GM15510 (cell line): ENCODE measurements around the gene ACSL6.

Source experiments
- POLR2A ChIP-seq: IDR thresholded peaks from 3 replicates; pipeline ENCODE4 v1.6.1; 2011; ENCODE audit warnings: borderline replicate concordance; ENCODE audit not compliant: insufficient read length; ENCODE audit errors: extremely low read depth

Gene ACSL6

DNA sequence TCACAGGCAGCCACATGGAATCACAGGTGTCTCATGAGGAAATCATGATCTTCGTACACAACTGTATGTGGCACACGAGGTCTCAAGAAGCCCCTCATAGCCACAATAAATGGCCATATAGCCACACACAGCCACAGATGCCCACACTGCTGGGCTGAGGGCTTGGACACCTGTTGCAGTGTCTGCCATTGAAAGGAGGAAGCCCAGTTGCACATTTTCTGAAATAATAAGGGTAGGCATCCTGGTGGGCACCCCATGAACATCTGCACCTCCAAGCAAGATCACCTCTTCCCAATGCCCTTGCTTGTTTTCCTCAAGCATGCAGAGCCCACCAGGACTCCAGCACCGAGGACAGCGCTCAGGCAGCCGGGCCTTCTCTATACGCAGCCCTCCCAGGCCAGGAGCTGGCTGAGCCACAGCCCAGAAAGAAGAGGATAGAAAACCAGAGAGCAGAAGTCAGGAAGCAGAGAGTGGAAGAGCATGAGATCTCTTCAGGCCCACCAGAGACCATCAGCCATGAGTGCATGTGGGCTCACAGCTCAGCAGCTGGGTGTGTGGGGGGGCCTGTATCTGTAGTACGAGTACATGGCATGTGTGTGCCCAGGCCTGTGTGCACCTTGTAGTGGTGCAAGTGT is 1.0 kb upstream of the ACSL6 start:
- no peak for TF ChIP-seq POLR2A

DNA sequence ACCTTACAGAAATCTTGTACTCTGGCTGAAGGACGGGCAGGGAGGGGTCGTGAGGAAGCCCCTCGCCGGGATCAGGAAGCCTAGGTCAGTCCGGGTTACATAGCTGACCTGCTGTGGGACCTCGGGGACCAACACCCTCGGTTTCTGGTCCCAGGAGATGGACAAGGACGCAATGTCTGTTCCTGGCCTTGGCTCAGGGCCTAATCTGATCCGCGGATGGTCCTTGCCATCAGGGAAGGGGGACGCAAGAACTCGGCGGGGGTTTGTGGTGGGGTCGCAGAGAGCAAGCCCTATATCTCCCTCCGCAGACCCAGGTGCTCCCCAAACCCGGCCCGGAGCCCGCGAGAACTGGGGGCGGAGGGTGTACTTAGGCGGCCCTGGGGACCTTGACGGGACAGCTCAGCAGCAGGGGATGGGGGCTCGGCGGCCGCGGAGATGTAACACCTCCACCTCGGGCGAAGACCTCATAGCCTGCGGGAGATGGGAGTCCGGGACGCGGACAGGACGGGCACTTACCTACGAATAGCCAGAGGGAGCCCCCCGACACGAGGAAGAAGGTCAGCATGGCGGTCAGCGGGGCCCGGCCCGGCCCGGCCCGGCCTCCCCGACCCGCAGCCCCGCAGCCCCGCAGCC is 353 bp downstream of the ACSL6 start:
- no peak for TF ChIP-seq POLR2A

GRCh38 chr5:132010645-132010988 is 841 bp downstream of the ACSL6 start:
- no peak for TF ChIP-seq POLR2A

- TF ChIP-seq POLR2A, result no peak
Observed at GRCh38 chr5:132009706-132010405, 1.6 kb downstream of the ACSL6 start.

DNA sequence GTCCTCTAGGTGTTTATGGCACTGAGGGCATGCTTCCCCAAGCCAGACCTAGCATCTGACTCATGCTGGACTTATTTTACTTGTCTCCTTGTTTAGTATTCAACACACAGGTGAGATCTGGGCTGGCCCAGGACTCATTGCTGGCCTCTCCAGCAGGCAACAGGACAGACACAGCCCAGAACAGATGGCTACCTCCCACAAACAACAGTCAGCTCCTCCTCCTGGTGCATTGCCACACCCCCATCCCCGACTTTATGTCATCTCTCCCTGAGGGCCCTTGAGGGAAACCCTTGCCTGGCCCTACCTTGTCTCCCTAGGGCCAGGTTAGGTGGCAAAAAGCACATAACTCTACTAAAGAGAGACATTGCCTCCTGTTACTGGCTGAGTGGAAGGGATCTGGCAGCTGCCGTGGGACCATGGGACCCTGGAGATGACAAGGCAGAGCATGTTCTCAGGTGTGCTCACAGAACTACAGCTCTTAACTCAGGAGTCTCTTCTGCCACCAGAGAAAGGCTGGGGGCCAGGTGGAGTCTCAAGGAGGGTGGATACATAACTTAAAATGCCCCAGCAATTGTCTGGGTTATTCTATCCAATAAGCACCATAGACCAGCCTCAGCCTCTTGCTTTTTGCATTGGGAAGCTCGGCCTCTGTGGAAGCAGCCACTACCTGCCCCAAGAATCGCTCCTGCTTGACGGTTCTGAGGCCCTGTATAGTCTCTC is 2.3 kb downstream of the ACSL6 start:
- TF ChIP-seq POLR2A, result no peak

GRCh38 chr5:132008163-132008473 is 3.3 kb downstream of the ACSL6 start:
- no peak for TF ChIP-seq POLR2A

DNA sequence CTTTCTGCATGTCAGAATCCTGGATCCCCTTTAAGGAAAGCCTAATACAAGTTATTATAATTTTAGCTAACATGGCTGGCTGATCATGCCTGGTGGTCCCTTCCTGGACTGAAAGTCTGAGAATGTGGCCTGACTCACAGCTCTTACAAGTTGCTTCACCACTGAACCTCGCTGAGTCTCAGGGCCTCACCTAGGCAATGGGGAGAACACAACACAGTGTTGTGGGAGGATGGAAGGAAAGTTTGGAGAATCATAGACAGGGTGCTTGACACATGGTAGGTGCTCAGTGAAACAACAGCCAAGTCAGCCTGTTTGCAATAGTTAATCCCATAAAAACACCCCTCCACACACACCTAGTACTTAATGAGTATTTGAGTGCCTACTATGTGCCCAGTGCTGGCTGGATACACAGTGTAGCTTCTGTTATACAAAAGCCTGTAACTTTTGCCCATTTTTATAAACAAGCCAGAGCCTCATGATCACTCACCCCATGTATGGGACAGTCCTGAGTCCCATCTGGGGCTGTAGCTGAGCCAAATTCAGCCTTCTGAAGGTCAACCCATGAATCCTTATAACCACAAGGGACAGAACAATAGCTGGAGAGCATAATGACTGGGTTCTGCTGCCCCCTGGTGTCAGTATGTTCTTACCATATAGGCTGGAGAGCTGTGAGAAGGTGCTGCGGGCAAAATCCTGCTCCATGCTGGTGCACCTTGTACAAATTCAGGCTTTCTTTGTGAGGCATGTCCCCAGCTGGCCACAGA is 3.9 kb downstream of the ACSL6 start:
- no peak for TF ChIP-seq POLR2A

- no peak for TF ChIP-seq POLR2A
Observed at GRCh38 chr5:132006331-132007120, 4.9 kb downstream of the ACSL6 start.

- TF ChIP-seq POLR2A, result no peak
Observed at GRCh38 chr5:132005591-132005990, 5.9 kb downstream of the ACSL6 start.

DNA sequence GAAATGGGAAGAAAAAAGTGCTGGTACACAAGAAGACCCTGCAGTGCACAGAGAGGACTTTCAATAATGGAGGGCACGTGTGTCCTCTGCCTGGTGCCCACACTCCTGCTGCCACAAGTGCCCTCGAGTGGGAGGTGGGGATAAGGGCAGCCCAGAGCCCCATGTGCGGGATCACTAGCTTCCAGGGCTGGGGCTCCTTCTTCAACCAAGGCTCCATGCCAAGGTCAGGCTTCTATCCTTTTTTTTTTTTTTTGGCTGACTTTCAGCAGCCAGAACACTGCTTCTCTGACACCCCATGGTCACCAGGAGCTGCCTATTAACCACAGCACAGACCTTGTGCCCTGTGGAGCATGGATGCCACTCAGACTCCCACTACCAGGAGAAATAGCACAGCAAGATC is 7.5 kb downstream of the ACSL6 start:
- TF ChIP-seq POLR2A, result no peak

- no peak for TF ChIP-seq POLR2A
Observed at GRCh38 chr5:132003170-132003744, 8.2 kb downstream of the ACSL6 start.

DNA sequence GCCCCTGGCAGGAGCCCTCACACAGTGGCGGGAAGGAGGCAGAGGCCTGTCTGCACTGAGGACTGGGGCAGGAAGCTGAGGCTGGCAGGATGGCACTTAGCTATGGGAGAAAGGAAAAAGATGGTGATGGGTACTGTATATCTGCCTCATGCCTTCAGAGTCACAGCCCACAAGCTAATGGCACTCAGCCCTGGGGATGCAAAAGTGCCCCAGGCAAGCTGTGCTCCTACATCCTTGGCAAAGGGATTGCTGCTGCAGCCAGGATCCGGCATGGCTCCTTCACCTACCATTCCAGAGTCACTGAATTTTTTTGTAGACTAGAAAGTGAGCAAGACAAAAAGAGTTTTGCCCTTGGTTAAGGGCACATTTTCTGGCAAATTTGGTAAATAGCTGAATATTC is 8.7 kb downstream of the ACSL6 start:
- no peak for TF ChIP-seq POLR2A

GRCh38 chr5:132001647-132002561 is 9.6 kb downstream of the ACSL6 start:
- no peak for TF ChIP-seq POLR2A
